Vagina (tissue), 2 donors: ENCODE data around the gene GAL3ST1.

Experiments
- CTCF ChIP-seq, 3 experiments: fragments of 450-650 bp in 2 of 3; fragments of 200-600 bp in 1 of 3; sonication (generic) in 1 of 3; IDR thresholded peaks; one replicate each; pipeline ENCODE4 v1.5.1; 2017 to 2019; ENCODE audit warnings: antibody characterized with exemption in 3 of 3, mild to moderate bottlenecking in 2 of 3, moderate library complexity in 2 of 3
- POLR2A ChIP-seq, 2 donors: fragments of 450-650 bp; IDR thresholded peaks; one replicate each; pipeline ENCODE4 v1.6.1; 2017; ENCODE audit warnings: antibody characterized with exemption in 2 of 2, mild to moderate bottlenecking in 2 of 2, moderate library complexity in 2 of 2
- POLR2AphosphoS5 ChIP-seq, 2 donors: sonication (generic); formaldehyde crosslinking; IDR thresholded peaks; one replicate each; pipeline ENCODE4 v1.9.0; 2017; ENCODE audit warnings: antibody characterized with exemption in 2 of 2, mild to moderate bottlenecking in 2 of 2, low read depth in 1 of 2; ENCODE audit not compliant: insufficient read depth in 1 of 2

- TF ChIP-seq POLR2AphosphoS5 (IDR thresholded peaks at IDR 0.05; ENCODE audit: insufficient read depth in 1 of 2, low read depth in 1 of 2) (no peak), CTCF (IDR thresholded peaks at IDR 0.05) (no peak), POLR2A (IDR thresholded peaks at IDR 0.05) (no peak)
Observed at GRCh38 chr22:30601464-30601863, 27.0 kb upstream of the GAL3ST1 start.
